Measurements from ENCODE around the gene PCDHA4.
A peak's percentile ranks its signal among the peaks of the same experiment; 100 is the strongest.
"Not testable (repeated sequence)": the region's sequence is repeated elsewhere in the genome, so short reads cannot be mapped to it uniquely, and the experiment has no call there.

Gene PCDHA4

DNA sequence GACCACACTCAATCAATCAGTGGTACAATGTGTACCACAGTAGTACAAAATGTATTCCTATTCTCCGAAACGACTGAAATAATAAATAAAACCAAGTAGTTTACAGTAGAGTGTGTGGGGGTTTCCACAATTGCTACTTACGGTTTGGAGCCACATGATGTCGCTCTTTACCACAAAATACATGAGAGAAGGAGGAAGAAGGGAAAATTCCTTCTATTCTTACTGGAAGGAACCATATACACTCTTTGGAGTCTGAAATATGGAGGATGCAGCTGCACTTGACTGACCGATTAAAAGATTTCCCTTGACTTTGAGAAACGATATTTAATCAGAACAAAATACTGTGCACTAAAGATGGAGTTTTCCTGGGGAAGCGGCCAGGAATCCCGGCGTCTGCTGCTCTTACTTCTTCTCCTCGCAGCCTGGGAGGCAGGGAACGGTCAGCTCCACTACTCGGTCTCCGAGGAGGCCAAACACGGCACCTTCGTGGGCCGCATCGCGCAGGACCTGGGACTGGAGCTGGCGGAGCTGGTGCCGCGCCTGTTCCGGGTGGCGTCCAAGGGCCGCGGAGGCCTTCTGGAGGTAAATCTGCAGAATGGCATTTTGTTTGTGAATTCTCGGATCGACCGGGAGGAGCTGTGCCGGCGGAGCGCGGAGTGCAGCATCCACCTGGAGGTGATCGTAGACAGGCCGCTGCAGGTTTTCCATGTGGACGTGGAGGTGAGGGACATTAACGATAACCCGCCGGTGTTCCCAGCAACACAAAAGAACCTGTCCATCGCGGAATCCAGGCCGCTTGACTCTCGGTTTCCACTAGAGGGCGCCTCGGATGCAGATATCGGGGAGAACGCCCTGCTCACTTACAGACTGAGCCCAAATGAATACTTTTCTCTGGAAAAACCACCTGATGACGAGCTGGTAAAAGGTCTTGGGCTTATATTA, at the start of gene PCDHA4:
TSS of gene PCDHA4 (plus strand) at position 235 of the 942 bp plus-strand sequence.
- TF ChIP-seq, protein P1, sequence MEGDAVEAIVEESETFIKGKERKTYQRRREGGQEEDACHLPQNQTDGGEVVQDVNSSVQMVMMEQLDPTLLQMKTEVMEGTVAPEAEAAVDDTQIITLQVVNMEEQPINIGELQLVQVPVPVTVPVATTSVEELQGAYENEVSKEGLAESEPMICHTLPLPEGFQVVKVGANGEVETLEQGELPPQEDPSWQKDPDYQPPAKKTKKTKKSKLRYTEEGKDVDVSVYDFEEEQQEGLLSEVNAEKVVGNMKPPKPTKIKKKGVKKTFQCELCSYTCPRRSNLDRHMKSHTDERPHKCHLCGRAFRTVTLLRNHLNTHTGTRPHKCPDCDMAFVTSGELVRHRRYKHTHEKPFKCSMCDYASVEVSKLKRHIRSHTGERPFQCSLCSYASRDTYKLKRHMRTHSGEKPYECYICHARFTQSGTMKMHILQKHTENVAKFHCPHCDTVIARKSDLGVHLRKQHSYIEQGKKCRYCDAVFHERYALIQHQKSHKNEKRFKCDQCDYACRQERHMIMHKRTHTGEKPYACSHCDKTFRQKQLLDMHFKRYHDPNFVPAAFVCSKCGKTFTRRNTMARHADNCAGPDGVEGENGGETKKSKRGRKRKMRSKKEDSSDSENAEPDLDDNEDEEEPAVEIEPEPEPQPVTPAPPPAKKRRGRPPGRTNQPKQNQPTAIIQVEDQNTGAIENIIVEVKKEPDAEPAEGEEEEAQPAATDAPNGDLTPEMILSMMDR (conservative IDR thresholded peaks at IDR 0.05; ENCODE audit: low read depth, low read length), result peak; percentile 30
- no peak for DNase-seq (ENCODE audit: low read depth)
- H3K4me3 ChIP-seq (ENCODE audit: low read length), result no peak within 1 kb of the TSS

DNA sequence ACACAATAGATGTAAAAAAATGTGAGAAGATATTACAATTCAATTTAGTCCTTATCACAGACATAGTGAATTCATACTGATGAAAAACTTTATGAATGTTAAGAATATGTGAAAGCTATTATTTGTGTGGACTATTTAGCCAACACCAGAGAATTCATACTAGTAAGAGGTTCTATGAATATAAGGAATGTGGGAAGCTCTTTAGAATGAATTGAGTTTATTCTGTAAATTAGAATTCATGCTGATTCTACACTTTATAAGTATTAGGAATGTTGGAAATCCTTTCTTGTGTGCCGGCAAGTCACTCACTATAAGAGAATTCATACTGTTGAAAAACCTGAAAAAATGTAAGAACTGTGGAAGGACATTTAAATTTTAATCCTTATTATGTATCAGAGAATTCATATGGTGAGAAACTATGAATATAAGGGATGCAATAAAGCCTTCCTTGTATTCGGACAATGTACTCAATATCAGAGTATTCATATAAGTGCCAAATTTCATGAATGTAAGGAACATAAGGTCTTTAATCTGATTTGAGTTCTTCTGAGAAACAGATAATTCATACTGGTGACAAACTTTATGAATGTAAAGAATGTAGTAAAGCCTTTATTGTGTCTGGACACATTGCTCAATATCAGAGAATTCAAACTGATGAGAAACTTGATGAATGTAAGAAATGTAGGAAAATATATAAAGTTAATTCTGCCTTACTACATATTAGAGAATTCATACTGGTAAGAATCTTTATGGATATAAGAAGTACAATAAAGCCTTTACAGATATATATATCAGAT, 42.5 kb upstream of the PCDHA4 start:
- TF ChIP-seq, protein P1 (conservative IDR thresholded peaks at IDR 0.05; ENCODE audit: low read depth, low read length), result no peak
- H3K4me3 ChIP-seq (ENCODE audit: low read length), result no peak overlapping the region
- no peak for DNase-seq (ENCODE audit: low read depth)

DNA sequence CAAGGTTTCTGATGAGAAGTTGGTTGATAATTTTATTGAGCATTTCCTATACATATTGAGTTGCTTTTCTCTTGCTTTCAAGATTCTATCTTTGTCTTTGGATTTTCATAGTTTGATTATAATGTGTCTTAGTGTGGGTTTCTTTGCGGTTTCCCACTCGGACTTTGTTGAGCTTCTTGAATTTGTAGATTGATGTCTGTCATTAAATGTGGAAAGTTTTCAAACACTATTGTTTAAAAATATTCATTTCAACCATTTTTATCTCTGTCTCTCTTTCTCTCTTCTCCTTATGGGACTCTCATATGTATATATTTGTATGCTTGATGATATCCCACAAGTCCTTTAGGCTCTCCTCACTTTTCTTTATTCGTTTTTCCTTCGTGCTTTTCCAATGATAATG, 39.4 kb upstream of the PCDHA4 start:
- H3K4me3 ChIP-seq (ENCODE audit: low read length), result no peak overlapping the region
- TF ChIP-seq, protein P1 (conservative IDR thresholded peaks at IDR 0.05; ENCODE audit: low read depth, low read length), result no peak
- DNase-seq (ENCODE audit: low read depth), result no peak

DNA sequence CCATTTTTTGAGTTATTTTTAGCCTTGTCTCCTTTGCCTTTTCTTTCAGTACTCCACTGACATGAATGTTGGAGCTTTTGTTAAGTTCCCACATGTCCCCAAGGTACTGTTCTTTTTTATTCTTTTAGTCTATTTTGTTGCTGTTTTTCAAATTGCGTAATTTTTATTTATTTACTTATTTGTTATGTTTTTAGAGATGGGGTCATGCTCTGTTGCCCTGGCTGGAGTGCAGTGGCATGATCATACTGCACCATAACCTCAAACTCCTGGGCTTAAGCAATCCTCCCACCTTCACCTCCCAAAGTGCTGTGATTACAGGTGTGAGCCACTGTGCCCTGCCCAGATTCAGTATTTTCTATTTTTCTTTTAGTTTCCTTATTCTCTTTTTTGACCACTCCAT, 26.4 kb upstream of the PCDHA4 start:
- no peak overlapping the region for H3K4me3 ChIP-seq (ENCODE audit: low read length)
- TF ChIP-seq, protein P1 (conservative IDR thresholded peaks at IDR 0.05; ENCODE audit: low read depth, low read length), result no peak
- no peak for DNase-seq (ENCODE audit: low read depth)

DNA sequence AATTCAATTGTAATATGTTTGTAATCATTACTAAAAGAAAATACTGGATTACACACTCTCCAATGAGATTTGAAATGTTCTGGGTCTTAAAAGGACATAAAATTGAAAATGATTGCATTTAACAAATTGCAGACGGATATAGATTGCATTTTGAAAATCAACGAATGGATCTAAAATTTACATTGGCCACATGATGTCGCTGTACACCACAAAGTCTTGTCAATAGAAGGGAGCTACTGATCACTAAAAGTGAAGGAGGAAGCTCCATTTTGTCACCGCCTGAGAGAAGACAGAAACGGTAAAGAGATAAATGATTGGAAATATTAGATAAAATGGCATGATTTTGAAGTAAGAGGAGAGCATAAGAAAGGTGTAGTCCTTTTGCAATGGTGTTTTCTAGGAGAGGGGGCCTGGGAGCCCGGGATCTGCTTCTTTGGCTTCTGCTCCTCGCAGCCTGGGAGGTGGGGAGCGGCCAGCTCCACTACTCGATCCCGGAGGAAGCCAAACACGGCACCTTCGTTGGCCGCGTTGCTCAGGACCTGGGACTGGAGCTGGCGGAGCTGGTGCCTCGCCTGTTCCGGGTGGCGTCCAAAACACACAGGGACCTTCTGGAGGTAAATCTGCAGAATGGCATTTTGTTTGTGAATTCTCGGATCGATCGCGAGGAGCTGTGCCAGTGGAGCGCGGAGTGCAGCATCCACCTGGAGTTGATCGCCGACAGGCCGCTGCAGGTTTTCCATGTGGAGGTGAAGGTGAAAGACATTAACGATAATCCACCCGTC, 20.8 kb upstream of the PCDHA4 start, which contains the start of gene PCDHA1:
TSS of gene PCDHA1 (plus strand) at position 236 of the 782 bp plus-strand sequence.
- H3K4me3 ChIP-seq (ENCODE audit: low read length), result no peak within 1 kb of the TSS
- TF ChIP-seq, protein P1 (conservative IDR thresholded peaks at IDR 0.05; ENCODE audit: low read depth, low read length), result no peak
- DNase-seq (ENCODE audit: low read depth), result no peak

DNA sequence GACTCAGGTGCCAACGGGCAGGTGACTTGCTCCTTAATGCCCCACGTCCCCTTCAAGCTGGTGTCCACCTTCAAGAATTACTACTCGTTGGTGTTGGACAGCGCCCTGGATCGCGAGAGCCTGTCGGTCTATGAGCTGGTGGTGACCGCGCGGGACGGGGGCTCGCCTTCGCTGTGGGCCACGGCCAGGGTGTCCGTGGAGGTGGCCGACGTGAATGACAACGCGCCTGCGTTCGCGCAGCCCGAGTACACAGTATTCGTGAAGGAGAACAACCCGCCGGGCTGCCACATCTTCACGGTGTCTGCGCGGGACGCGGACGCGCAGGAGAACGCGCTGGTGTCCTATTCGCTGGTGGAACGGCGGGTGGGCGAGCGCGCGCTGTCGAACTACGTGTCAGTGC, 19.4 kb upstream of the PCDHA4 start:
- not testable (repeated sequence) for H3K4me3 ChIP-seq (ENCODE audit: low read length); DNase-seq (ENCODE audit: low read depth)

DNA sequence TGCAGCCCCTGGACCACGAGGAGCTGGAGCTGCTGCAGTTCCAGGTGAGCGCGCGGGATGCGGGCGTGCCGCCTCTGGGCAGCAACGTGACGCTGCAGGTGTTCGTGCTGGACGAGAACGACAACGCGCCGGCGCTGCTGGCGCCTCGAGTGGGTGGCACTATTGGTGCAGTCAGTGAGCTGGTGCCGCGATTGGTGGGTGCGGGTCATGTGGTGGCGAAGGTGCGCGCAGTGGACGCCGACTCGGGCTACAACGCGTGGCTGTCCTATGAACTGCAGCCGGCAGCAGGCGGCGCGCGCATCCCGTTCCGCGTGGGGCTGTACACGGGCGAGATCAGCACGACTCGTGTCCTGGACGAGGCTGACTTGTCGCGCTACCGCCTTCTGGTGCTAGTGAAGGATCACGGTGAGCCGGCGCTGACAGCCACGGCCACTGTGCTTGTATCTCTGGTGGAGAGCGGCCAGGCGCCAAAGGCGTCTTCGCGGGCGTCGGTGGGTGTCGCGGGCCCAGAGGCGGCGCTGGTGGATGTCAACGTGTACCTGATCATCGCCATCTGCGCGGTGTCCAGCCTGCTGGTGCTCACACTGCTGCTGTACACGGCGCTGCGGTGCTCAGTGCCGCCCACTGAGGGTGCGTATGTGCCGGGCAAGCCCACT, 18.9 kb upstream of the PCDHA4 start:
- H3K4me3 ChIP-seq (ENCODE audit: low read length); DNase-seq (ENCODE audit: low read depth): not testable (repeated sequence)
